ENCODE measurements around the gene CAMK2A. TPM values are rescaled to one million over a fixed set of nuclear protein-coding genes. Genes with fewer than 3 reads are reported as not detected.

The CAMK2A gene
- total RNA-seq, 1 experiment from 2014 or later, result 0.33 TPM

DNA sequence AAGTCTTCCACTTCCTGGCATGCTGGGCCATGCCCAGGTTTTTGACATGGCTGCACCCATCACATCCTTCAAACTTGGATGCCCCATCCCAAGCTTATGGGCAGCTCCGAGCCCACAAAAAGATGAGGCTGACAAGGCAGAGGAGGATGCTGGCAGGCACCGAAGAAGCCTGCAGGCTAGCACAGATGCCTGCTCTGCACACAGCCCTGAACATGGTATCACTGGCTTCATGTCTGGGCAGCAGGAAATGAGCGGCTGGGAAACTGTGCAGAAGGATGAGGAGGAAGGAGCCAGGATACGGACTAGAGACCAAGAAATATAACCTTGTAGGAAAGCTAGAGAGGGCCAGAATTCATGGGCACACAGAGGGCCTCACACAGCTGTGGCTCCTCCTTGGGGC lies 14.8 kb downstream of the CAMK2A start:
- Histone ChIP-seq H3K18ac (ENCODE audit: insufficient read length, low read depth, low read length) (no peak overlapping the region), H4K91ac (ENCODE audit: insufficient read length, low read depth, low read length) (no peak overlapping the region), H3K4me1 (ENCODE audit: insufficient read depth, low read length) (no peaks in the 10 kb centered on the region), H2AFZ (ENCODE audit: low read length) (no peak overlapping the region), H4K8ac (replicated peaks; ENCODE audit: insufficient read length, low read depth, low read length) (no peak overlapping the region), H3K14ac (ENCODE audit: insufficient read depth, low read length) (no peak overlapping the region), H3K4me2 (ENCODE audit: insufficient read depth, insufficient read length, low read length) (no peak overlapping the region), H2AK5ac (ENCODE audit: insufficient read length, low read length) (no peak overlapping the region), H3K4ac (ENCODE audit: low read depth, low read length) (no peak overlapping the region), H3K9me3 (ENCODE audit: control insufficient read depth, low read depth, low read length) (no peaks in the 10 kb centered on the region), H3K23me2 (ENCODE audit: insufficient read length, low read depth, low read length, poor library complexity, severe bottlenecking) (no peaks in the 10 kb centered on the region), H3K23ac (ENCODE audit: insufficient read length, low read depth, low read length) (no peak overlapping the region), H3K27me3 (ENCODE audit: insufficient read depth, low read length) (no peaks in the 10 kb centered on the region), H3K79me2 (ENCODE audit: insufficient read depth, low read length) (no peaks in the 10 kb centered on the region), H2BK5ac (ENCODE audit: insufficient read length, low read length) (no peak overlapping the region), H3K9ac (ENCODE audit: extremely low read depth, insufficient read length, low read length) (no peak overlapping the region), H3T11ph (ENCODE audit: low read length) (no peak overlapping the region), H2BK20ac (ENCODE audit: low read depth, low read length, poor library complexity, severe bottlenecking) (no peak overlapping the region), H4K5ac (ENCODE audit: insufficient read length, low read depth, low read length) (no peak overlapping the region), H2BK15ac (ENCODE audit: low read depth, low read length) (no peak overlapping the region), H3K56ac (ENCODE audit: insufficient read length, low read depth, low read length) (no peak overlapping the region), H2BK120ac (ENCODE audit: low read depth, low read length, poor library complexity, severe bottlenecking) (no peak overlapping the region), H4K20me1 (ENCODE audit: control insufficient read depth, insufficient read depth, insufficient read length) (no peaks in the 10 kb centered on the region), H3K27ac (ENCODE audit: insufficient read length, low read depth, low read length) (no peak overlapping the region), H3K79me1 (ENCODE audit: insufficient read depth, low read depth, low read length, poor library complexity, severe bottlenecking) (no peaks in the 10 kb centered on the region), H2BK12ac (ENCODE audit: insufficient read length, low read depth, low read length) (no peak overlapping the region)
- TF ChIP-seq, protein P1, sequence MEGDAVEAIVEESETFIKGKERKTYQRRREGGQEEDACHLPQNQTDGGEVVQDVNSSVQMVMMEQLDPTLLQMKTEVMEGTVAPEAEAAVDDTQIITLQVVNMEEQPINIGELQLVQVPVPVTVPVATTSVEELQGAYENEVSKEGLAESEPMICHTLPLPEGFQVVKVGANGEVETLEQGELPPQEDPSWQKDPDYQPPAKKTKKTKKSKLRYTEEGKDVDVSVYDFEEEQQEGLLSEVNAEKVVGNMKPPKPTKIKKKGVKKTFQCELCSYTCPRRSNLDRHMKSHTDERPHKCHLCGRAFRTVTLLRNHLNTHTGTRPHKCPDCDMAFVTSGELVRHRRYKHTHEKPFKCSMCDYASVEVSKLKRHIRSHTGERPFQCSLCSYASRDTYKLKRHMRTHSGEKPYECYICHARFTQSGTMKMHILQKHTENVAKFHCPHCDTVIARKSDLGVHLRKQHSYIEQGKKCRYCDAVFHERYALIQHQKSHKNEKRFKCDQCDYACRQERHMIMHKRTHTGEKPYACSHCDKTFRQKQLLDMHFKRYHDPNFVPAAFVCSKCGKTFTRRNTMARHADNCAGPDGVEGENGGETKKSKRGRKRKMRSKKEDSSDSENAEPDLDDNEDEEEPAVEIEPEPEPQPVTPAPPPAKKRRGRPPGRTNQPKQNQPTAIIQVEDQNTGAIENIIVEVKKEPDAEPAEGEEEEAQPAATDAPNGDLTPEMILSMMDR (conservative IDR thresholded peaks at IDR 0.05), result no peak
- no CpG with 5 or more reads among the region's 4 CpGs for WGBS (ENCODE audit: extremely low coverage, insufficient read length, low lambda C conversion rate)
- Mint-ChIP-seq H3K4me3 (no peak overlapping the region), H3K9me3 (no peaks in the 10 kb centered on the region), H3K36me3 (ENCODE audit: insufficient read depth in 1 of 3, low read depth in 3 of 3) (no peaks in the 10 kb centered on the region), H3K4me1 (peaks cover 16 to 33% of the 10 kb centered on the region in 2 experiments), H3K27ac (no peak overlapping the region), H3K27me3 (ENCODE audit: low read depth) (peaks cover 7% of the 10 kb centered on the region)
- DNase-seq, result no peak

Measured in H9 (cell line).